Thoracic aorta (tissue), 2 donors: Measurements from ENCODE around the gene IL32. TPM values are rescaled to one million over a fixed set of nuclear protein-coding genes. Genes with fewer than 3 reads are reported as not detected.

Experiments used
- ATAC-seq: fragments of 150-250 bp; one replicate; pipeline ENCODE4 v1.8.0; 2017; ENCODE audit warnings: low read depth; ENCODE audit not compliant: insufficient number of reproducible peaks, low FRiP score
- DNase-seq: peaks from one replicate; pipeline ENCODE4 v3.0.0-alpha.2; 2020; ENCODE audit warnings: low spot score
- H3K27ac ChIP-seq, 2 donors: fragments of 200-600 bp; sonication (generic); 1 replicate in 1 of 2; 2 replicates in 1 of 2; pipeline ENCODE4 v1.5.1; 2016; ENCODE audit warnings: mild to moderate bottlenecking in 2 of 2, moderate library complexity in 2 of 2
- H3K27me3 ChIP-seq: fragments of 200-600 bp; sonication (generic); replicated peaks from 2 replicates; pipeline ENCODE4 v1.6.0; 2016; ENCODE audit warnings: mild to moderate bottlenecking; ENCODE audit not compliant: insufficient read depth
- H3K36me3 ChIP-seq: fragments of 200-600 bp; sonication (generic); one replicate; pipeline ENCODE4 v1.5.1; 2016
- H3K4me1 ChIP-seq, 2 donors: fragments of 200-600 bp; sonication (generic); 1 replicate in 1 of 2; 2 replicates in 1 of 2; pipeline versions ENCODE4 v1.5.1 to v1.6.0; 2016; ENCODE audit warnings: low read depth in 2 of 2, mild to moderate bottlenecking in 1 of 2; ENCODE audit not compliant: control insufficient read depth in 1 of 2
- H3K4me3 ChIP-seq: fragments of 200-600 bp; sonication (generic); 2 replicates; pipeline ENCODE4 v1.5.1; 2016; ENCODE audit warnings: mild to moderate bottlenecking
- H3K9me3 ChIP-seq: fragments of 200-600 bp; sonication (generic); 2 replicates; pipeline ENCODE4 v1.5.1; 2016
- total RNA-seq, 2 donors: library from RNA; depleted of rRNA; stranded (reverse); fragments of >200 nt; gene quantifications; one replicate each; pipeline versions ENCODE4 v1.1.0 to v1.2.3, GENCODE V29; 2016
- TF ChIP-seq, protein P1 (sequence below): fragments of 200-600 bp; sonication (generic); IDR thresholded peaks from one replicate; pipeline ENCODE4 v1.5.1; 2019; ENCODE audit warnings: antibody characterized with exemption

The IL32 gene
- total RNA-seq, 2 donors from 2014 or later: 42.4 to 55.4 TPM

DNA sequence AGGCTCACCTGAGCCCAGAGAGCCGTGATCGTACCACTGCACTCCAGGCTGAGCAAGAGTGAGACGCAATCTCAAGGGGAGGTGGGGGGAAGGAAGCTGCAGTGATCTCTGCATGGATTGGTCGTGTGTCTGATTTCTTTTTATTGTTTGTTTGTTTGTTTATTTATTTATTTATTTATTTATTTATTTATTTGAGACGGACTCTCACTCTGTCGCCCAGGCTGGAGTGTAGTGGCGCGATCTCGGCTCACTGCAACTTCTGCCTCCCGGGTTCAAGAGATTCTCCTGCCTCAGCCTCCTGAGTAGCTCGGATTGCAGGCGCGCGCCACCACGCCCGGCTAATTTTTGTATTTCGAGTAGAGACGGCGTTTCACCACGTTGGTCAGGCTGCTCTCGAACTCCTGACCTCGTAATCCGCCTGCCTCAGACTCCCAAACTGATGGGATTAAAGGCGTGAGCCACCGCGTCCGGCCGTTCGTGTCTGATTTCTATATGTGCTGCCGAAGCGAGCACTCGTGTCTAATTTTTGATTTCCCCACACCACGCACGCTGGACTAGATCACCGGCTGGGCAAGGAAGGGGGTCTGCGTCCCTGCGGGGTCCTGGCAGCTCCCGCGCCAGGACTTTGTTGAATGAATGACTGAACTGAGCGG, 45.7 kb upstream of the IL32 start:
- Histone ChIP-seq H3K9me3 (no peaks in the 10 kb centered on the region), H3K27ac (peak overlapping the region; percentile 20 to 100), H3K36me3 (no peaks in the 10 kb centered on the region), H3K4me1 (peaks cover 0 to 30% of the 10 kb centered on the region in 2 donors), H3K27me3 (no peaks in the 10 kb centered on the region), H3K4me3 (peak overlapping the region; percentile 98)
- ATAC-seq (no peak), DNase-seq (no peak)
- TF ChIP-seq, protein P1, sequence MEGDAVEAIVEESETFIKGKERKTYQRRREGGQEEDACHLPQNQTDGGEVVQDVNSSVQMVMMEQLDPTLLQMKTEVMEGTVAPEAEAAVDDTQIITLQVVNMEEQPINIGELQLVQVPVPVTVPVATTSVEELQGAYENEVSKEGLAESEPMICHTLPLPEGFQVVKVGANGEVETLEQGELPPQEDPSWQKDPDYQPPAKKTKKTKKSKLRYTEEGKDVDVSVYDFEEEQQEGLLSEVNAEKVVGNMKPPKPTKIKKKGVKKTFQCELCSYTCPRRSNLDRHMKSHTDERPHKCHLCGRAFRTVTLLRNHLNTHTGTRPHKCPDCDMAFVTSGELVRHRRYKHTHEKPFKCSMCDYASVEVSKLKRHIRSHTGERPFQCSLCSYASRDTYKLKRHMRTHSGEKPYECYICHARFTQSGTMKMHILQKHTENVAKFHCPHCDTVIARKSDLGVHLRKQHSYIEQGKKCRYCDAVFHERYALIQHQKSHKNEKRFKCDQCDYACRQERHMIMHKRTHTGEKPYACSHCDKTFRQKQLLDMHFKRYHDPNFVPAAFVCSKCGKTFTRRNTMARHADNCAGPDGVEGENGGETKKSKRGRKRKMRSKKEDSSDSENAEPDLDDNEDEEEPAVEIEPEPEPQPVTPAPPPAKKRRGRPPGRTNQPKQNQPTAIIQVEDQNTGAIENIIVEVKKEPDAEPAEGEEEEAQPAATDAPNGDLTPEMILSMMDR: no peak

DNA sequence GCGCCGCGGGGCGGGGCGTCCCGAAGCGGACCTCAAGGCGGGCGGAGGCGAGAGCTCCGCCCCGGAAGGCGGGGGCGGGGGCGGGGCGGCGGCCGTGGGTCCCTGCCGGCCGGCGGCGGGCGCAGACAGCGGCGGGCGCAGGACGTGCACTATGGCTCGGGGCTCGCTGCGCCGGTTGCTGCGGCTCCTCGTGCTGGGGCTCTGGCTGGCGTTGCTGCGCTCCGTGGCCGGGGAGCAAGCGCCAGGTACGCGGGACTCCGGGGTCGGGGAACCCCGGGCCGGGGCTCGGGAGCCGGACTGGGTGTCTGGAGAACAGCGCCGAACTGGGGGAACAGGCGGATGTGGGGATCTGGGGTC, 45.2 kb upstream of the IL32 start, which contains the start of gene TNFRSF12A:
Gene TNFRSF12A, plus strand, starts transcription at position 122 of the 357 bp plus-strand sequence. Its CDS starts 30 bp downstream, at position 152.
- TF ChIP-seq, protein P1: no peak
- no peak for DNase-seq
- Histone ChIP-seq H3K27ac (peak within 1 kb of the TSS; percentile 94 to 100), H3K9me3 (no peaks in the 10 kb centered on the region), H3K27me3 (no peaks in the 10 kb centered on the region), H3K36me3 (no peaks in the 10 kb centered on the region), H3K4me1 (peaks cover 0 to 35% of the 10 kb centered on the region in 2 donors), H3K4me3 (peak within 1 kb of the TSS; percentile 98)
- no peak for ATAC-seq

DNA sequence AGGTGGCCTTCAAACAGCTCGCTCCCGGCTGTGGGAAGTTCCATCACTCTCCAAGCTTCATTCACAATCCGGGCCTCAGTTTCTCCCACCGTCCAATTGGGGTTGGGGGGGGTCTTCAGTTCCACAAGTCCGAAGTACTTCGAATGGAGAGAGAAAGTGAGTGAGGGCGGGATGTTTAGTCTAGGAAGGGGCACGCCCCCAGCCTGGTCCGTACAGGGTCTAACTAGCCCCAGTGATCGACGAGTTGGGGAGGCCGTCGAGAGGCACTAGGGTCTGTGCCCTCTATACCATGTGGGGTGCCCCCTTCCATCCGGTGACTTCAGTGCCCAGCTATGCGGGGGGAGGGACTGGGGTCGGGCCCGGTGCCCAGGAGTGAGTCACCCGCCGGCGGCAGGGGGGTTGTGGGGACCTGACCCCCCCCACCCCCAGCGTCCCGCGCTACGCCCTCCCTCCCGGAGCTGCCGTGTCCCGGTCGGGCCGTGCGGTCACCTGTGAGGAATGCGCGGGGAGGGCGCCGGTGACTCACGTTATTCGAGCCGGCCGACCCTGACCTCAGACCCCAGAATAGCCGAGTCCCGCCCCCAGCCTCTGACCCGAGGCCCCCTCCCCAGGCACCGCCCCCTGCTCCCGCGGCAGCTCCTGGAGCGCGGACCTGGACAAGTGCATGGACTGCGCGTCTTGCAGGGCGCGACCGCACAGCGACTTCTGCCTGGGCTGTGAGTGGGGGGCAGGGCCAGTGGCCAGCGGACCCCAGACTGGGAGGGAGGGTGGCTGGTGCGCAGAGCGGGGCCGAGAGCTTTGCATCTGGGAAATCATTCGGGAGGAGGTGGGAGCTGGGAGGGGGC, 44.6 kb upstream of the IL32 start:
- peaks cover 2% of the 10 kb centered on the region for H3K36me3 ChIP-seq
- DNase-seq (peak; percentile 76), ATAC-seq (peak; percentile 52)
- peaks cover 0 to 39% of the 10 kb centered on the region in 2 donors for H3K4me1 ChIP-seq
- TF ChIP-seq, protein P1: no peak
- no peaks in the 10 kb centered on the region for H3K9me3 ChIP-seq
- peak overlapping the region; percentile 98 for H3K4me3 ChIP-seq
- peak overlapping the region; percentile 94 to 100 for H3K27ac ChIP-seq
- no peaks in the 10 kb centered on the region for H3K27me3 ChIP-seq

DNA sequence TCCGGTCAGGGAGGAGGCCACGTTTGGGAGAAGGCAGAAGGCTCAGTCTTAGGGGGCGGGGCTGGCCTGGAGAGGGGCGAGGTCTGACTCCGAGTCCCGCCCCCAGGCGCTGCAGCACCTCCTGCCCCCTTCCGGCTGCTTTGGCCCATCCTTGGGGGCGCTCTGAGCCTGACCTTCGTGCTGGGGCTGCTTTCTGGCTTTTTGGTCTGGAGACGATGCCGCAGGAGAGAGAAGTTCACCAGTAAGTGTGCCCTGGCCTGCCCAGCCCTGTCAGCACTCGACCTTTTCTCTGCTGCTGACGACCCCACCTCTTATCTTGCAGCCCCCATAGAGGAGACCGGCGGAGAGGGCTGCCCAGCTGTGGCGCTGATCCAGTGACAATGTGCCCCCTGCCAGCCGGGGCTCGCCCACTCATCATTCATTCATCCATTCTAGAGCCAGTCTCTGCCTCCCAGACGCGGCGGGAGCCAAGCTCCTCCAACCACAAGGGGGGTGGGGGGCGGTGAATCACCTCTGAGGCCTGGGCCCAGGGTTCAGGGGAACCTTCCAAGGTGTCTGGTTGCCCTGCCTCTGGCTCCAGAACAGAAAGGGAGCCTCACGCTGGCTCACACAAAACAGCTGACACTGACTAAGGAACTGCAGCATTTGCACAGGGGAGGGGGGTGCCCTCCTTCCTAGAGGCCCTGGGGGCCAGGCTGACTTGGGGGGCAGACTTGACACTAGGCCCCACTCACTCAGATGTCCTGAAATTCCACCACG, 43.8 kb upstream of the IL32 start:
- H3K4me1 ChIP-seq: peaks cover 0 to 39% of the 10 kb centered on the region in 2 donors

More for the DNA sequence above, 43.8 kb upstream of the IL32 start:
- TF ChIP-seq, protein P1: peak; percentile 6
- DNase-seq (peak; percentile 75), ATAC-seq (peak; percentile 30)
- Histone ChIP-seq H3K9me3 (no peaks in the 10 kb centered on the region), H3K36me3 (peaks cover 10% of the 10 kb centered on the region), H3K27me3 (no peaks in the 10 kb centered on the region), H3K4me3 (peak overlapping the region; percentile 98), H3K27ac (peak overlapping the region; percentile 94 to 100)
